BLaER1 (cell line): ENCODE results near the gene PPCDC.

Experiments
- H3K27ac ChIP-seq: shearing (Covaris generic); formaldehyde crosslinking; 2 replicates; pipeline ENCODE4 v1.8.1; 2022
- H3K27me3 ChIP-seq: shearing (Covaris generic); formaldehyde crosslinking; 2 replicates; pipeline ENCODE4 v1.8.1; 2022
- H3K36me3 ChIP-seq: shearing (Covaris generic); formaldehyde crosslinking; 2 replicates; pipeline ENCODE4 v1.8.1; 2022
- H3K4me1 ChIP-seq: shearing (Covaris generic); formaldehyde crosslinking; 2 replicates; pipeline ENCODE4 v1.8.1; 2022
- H3K4me2 ChIP-seq: shearing (Covaris generic); formaldehyde crosslinking; 2 replicates; pipeline ENCODE4 v1.8.1; 2022
- H3K4me3 ChIP-seq: shearing (Covaris generic); formaldehyde crosslinking; 2 replicates; pipeline ENCODE4 v1.8.1; 2022
- H3K9ac ChIP-seq: shearing (Covaris generic); formaldehyde crosslinking; 2 replicates; pipeline ENCODE4 v1.8.1; 2022
- H3K9me3 ChIP-seq: shearing (Covaris generic); formaldehyde crosslinking; 2 replicates; pipeline ENCODE4 v1.8.1; 2022
- H4K20me1 ChIP-seq: shearing (Covaris generic); formaldehyde crosslinking; 2 replicates; pipeline ENCODE4 v1.8.1; 2022
- Cebpa-rat ChIP-seq: shearing (Covaris generic); IDR thresholded peaks from 2 replicates; pipeline ENCODE4 v1.8.1; 2022

Gene PPCDC, protein sequence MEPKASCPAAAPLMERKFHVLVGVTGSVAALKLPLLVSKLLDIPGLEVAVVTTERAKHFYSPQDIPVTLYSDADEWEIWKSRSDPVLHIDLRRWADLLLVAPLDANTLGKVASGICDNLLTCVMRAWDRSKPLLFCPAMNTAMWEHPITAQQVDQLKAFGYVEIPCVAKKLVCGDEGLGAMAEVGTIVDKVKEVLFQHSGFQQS

DNA sequence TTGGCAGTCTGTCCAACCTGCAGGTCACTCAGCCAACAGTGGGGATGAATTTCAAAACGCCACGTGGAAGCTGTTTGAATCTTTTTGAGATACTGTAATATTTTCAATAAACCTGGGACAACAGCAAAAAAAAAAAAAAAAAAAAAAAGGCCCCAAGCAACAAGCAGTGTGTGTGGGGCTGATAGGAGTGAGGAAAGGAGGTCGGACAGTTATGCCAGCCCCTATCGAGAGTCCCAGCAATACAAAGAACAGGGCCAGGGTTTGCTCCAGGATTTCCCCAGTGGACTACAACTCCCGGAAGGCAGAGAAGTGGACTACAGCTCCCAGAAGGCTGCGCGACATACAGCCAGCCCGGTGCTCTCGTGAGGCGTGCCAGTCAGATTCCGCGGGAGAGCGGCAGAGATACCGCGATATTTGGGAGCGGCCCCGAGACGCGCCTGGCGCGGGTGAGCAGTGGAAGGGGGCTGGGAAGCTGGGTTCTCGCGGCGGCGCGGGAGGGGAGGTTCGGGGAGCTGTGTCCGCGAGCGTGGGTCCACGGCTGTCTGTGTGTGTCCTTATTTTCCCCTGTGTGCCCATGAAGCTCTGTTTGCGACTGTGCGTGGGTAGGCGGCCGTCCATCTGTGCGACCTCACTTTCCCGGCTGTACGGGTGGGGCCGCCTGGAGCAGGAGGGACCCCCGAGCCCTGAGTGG is at the start of gene PPCDC:
Gene PPCDC (plus strand): TSS at position 410 of the 691 bp plus-strand sequence. CDS start 4,729 bp downstream, outside the sequence.
- H3K27me3 ChIP-seq, result no peaks in the 10 kb centered on the region
- peaks cover 64% of the 10 kb centered on the region for H3K4me1 ChIP-seq
- no peaks in the 10 kb centered on the region for H3K9me3 ChIP-seq
- peak within 1 kb of the TSS; percentile 97 for H3K9ac ChIP-seq
- peak within 1 kb of the TSS; percentile 83 for H3K4me2 ChIP-seq
- no peaks in the 10 kb centered on the region; the same call in 1 of the 2 replicates for H3K36me3 ChIP-seq
- peak within 1 kb of the TSS; percentile 95 for H3K27ac ChIP-seq
- peak within 1 kb of the TSS; percentile 77 for H3K4me3 ChIP-seq
- TF ChIP-seq Cebpa-rat, result no peak
- H4K20me1 ChIP-seq, result no peaks in the 10 kb centered on the region

DNA sequence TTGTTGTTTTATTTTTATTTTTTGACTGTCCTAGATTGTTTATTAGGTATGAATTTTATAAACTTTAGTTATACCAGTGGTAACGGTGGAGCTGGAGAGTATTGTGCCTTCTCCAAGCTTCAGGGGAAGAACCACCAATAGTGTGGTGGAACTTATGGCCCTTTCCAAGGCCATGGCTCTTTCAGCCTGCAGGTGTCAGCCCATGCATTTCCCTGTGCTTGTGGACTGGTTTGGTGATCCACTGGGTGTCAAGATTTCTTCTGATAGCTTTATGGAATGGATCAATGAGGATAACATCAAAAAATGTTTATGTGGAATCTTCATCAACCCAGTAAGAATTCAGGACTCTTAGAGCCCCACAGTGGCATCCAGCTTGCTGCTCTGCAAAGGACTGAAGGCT is 47.2 kb upstream of the PPCDC start:
- no peaks in the 10 kb centered on the region for H3K36me3 ChIP-seq
- no peaks in the 10 kb centered on the region for H3K9me3 ChIP-seq
- no peak overlapping the region for H3K9ac ChIP-seq
- no peak overlapping the region for H3K4me3 ChIP-seq
- no peaks in the 10 kb centered on the region for H3K27me3 ChIP-seq
- H3K4me1 ChIP-seq, result no peaks in the 10 kb centered on the region
- TF ChIP-seq Cebpa-rat, result no peak
- H4K20me1 ChIP-seq, result no peaks in the 10 kb centered on the region
- H3K4me2 ChIP-seq, result no peak overlapping the region
- H3K27ac ChIP-seq, result no peak overlapping the region

DNA sequence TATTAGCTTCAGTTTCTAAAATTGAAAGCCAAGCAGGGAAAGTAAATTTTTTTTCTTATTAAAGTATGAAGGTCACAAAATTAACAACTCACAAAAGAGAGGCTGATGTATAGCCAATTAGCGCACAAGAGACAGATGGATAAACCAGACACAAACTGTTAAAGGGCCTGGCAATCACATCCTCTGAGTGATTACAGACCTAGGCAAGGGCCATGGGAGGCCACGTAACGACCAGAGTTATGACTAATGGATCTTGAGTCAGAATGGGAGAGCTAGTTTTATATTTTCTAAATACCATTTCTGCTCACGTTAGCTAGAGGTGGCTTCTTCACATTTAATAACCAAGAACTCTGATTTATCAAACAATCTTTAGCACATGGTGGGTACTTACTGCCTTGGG is 45.8 kb upstream of the PPCDC start:
- H4K20me1 ChIP-seq, result no peaks in the 10 kb centered on the region
- TF ChIP-seq Cebpa-rat, result no peak
- H3K4me2 ChIP-seq, result no peak overlapping the region

DNA sequence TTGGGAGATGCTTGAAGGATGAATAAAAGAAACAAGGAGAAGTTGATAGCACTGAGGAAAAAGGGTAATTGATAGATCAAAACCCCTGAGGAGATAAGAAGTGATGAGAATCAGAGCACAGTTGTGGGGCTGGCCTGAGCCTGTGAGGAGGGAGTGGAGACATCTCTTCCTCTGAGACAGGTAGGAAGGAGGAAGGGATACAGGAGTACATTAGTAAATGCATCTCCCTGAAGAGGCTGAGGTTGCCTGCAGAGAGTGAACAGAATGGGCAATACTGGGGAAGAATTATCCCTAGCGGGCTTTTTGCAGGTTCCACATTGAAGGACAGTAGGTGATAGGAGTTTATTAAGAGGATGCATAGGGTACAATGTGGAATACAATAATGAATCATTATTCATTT is 45.3 kb upstream of the PPCDC start:
- no peaks in the 10 kb centered on the region for H4K20me1 ChIP-seq
- H3K4me1 ChIP-seq, result no peaks in the 10 kb centered on the region
- H3K9me3 ChIP-seq, result no peaks in the 10 kb centered on the region
- H3K4me3 ChIP-seq, result no peak overlapping the region
- H3K4me2 ChIP-seq, result no peak overlapping the region
- H3K27ac ChIP-seq, result no peak overlapping the region
- no peak overlapping the region for H3K9ac ChIP-seq
- no peaks in the 10 kb centered on the region for H3K27me3 ChIP-seq
- no peaks in the 10 kb centered on the region for H3K36me3 ChIP-seq
- no peak for TF ChIP-seq Cebpa-rat

More for the DNA sequence above, 45.8 kb upstream of the PPCDC start:
- H3K27me3 ChIP-seq, result no peaks in the 10 kb centered on the region
- H3K9ac ChIP-seq, result no peak overlapping the region
- H3K36me3 ChIP-seq, result no peaks in the 10 kb centered on the region
- H3K4me3 ChIP-seq, result no peak overlapping the region
- no peaks in the 10 kb centered on the region for H3K9me3 ChIP-seq
- no peaks in the 10 kb centered on the region for H3K4me1 ChIP-seq
- no peak overlapping the region for H3K27ac ChIP-seq

DNA sequence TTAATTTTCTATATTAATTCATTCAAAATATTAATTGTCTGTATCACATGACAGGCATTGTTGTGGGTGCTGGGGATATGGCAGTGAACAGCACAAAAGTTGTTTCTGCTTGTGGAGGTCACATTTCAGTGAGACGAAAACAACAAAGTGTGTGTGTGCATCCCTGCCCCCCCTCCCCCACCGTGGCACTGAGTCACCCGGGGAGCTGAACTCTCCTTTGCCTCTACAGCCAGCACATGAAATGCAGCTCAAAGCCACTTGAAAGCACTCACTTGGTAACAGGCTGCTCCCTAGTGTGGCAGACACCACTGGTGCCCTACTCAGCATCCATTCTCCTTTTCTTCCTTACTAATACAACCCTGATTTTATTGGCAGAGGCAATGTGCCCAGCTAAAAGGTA is 44.9 kb upstream of the PPCDC start:
- Histone ChIP-seq H3K27ac (no peak overlapping the region), H3K4me1 (no peaks in the 10 kb centered on the region), H3K9ac (no peak overlapping the region), H3K36me3 (no peaks in the 10 kb centered on the region), H3K4me2 (no peak overlapping the region), H3K27me3 (no peaks in the 10 kb centered on the region), H3K4me3 (no peak overlapping the region), H3K9me3 (no peaks in the 10 kb centered on the region), H4K20me1 (no peaks in the 10 kb centered on the region)
- no peak for TF ChIP-seq Cebpa-rat

DNA sequence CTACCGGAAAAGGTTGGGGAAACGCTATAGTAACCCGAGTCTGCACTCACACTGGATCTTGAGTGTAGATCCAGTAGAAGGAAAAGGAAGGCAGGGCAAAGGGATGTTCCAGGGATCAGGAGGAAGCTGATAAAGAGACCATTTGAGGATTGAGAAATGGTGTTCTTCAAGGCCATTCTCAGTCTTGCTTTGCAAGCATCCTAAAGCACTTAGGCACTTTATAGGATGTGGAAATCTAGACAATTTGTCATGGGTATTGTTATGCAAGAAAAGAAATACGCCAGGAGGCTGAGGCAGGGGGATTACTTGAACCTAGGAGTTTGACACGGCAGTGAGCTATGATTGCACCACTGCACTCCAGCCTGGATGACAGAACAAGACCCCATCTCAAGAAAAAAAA is 41.2 kb upstream of the PPCDC start:
- H3K4me3 ChIP-seq, result no peak overlapping the region
- no peak for TF ChIP-seq Cebpa-rat
- H3K9ac ChIP-seq, result no peak overlapping the region
- H3K27ac ChIP-seq, result no peak overlapping the region
- no peak overlapping the region for H3K4me2 ChIP-seq
- no peaks in the 10 kb centered on the region for H3K4me1 ChIP-seq
- H4K20me1 ChIP-seq, result no peaks in the 10 kb centered on the region
- no peaks in the 10 kb centered on the region for H3K36me3 ChIP-seq
- no peaks in the 10 kb centered on the region for H3K27me3 ChIP-seq
- no peaks in the 10 kb centered on the region for H3K9me3 ChIP-seq

DNA sequence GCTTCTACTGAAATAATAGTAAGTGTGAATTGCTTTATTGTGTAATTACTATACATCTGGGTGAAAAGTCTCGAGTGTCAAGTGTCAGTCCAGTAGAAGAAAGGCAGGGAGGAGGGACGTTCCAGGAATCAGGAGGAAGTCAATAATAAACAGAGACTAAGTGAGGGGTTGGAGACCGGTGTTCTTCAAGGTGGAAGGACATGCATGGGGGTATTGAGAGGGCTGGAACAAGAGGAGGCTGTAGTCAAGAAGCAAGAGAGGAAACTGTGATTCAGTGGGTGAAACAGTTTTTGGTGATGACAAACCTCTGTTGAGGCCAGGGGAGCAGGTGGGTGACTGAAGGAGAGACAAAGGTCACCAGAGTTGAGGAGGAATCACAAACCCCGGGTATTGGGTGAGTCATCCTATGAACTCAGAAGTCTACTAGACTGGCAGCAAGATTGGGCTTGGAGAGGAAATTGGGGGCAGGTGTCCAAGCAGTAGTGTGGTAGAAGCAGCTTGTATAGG is 39.6 kb upstream of the PPCDC start:
- H3K9ac ChIP-seq, result no peak overlapping the region
- no peak overlapping the region for H3K4me2 ChIP-seq
- no peak overlapping the region for H3K4me3 ChIP-seq
- no peaks in the 10 kb centered on the region for H4K20me1 ChIP-seq
- TF ChIP-seq Cebpa-rat, result no peak
- no peak overlapping the region for H3K27ac ChIP-seq
- H3K4me1 ChIP-seq, result no peaks in the 10 kb centered on the region
- no peaks in the 10 kb centered on the region for H3K9me3 ChIP-seq
- H3K27me3 ChIP-seq, result no peaks in the 10 kb centered on the region
- no peaks in the 10 kb centered on the region for H3K36me3 ChIP-seq

DNA sequence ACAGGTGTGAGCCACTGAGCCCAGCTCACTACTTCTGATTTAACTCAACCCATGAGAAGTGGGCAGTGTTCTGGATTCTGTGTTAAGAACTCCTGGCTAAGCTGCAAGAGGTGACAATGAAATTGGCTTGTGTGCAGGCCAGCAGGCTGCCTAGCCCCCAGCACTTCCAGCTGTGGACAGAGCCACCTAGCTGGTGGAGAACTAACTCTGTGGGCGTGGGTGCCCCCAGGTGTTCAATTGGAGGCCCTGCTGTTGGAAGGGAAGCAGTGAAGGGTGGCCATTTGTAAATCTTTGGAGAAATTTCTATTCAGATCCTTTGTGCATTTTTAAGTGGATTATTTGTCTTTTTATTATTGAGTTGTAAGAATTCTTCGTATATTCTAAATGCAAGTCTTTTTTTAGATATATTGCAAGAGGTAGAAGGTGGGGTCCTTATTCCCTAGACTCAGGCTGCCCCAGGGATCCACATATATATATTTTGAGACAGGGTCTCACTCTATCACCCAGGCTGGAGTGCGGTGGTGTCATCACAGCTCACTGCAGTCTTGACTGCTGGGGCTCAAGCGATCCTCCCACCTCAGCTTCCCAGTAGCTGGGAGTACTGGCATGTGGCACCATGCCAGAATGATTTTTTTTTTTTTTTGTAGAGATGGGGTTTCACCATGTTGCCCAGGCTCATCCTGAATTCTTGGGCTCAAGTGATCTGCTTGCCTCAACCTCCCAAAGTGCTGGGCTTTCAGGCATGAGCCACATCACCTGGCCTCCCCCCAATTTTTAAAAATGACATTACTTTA is 35.2 kb upstream of the PPCDC start:
- H4K20me1 ChIP-seq, result no peaks in the 10 kb centered on the region
- H3K4me2 ChIP-seq, result no peak overlapping the region
- H3K9ac ChIP-seq, result no peak overlapping the region

DNA sequence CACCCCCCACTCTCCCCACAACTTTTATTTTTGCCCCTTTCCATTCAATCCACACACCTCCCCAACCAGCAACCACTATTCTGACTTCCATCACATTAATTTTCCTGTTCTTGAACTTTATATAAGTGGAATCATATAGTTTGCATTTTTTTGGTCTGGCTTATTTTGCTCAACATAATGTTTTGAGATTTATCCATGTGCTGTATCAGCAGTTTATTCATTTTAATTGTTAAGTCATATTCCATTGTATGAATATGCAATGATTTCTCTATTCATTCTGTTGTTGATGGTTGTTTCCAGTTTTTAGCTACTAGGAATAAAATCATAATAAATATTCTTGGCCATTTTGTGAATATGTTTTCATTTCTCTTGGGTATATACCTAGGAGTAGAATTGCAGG is 33.9 kb upstream of the PPCDC start:
- Histone ChIP-seq H3K36me3 (no peaks in the 10 kb centered on the region), H3K4me1 (no peaks in the 10 kb centered on the region), H3K4me2 (no peak overlapping the region), H3K9ac (no peak overlapping the region), H3K4me3 (no peak overlapping the region), H3K9me3 (no peaks in the 10 kb centered on the region), H3K27me3 (no peaks in the 10 kb centered on the region), H3K27ac (no peak overlapping the region), H4K20me1 (no peaks in the 10 kb centered on the region)
- no peak for TF ChIP-seq Cebpa-rat

More for the DNA sequence above, 35.2 kb upstream of the PPCDC start:
- no peaks in the 10 kb centered on the region for H3K9me3 ChIP-seq
- H3K4me1 ChIP-seq, result no peaks in the 10 kb centered on the region
- no peaks in the 10 kb centered on the region for H3K27me3 ChIP-seq
- no peak overlapping the region for H3K4me3 ChIP-seq
- no peak for TF ChIP-seq Cebpa-rat
- no peak overlapping the region for H3K27ac ChIP-seq
- H3K36me3 ChIP-seq, result no peaks in the 10 kb centered on the region

DNA sequence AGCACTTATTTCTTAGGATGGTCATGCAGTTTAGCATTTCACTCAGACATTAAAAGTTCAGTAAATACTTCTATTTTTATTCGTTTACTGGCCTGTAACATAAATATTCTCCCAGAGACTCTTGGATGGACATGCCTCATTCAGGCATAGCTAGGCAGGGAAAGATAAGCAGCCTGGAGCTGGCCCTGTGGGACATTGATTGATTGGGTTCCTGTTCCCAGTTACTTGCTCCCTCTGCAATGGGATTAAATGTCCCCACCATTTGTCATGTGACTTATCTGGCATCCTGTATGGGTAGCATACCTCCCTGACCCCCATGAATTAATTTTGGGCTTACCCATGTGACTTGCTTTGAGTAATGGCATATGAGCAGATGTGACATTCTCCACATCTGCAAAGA is 30.8 kb upstream of the PPCDC start:
- H3K36me3 ChIP-seq, result no peaks in the 10 kb centered on the region
- TF ChIP-seq Cebpa-rat, result no peak
- H3K4me3 ChIP-seq, result no peak overlapping the region
- no peak overlapping the region for H3K4me2 ChIP-seq
- no peaks in the 10 kb centered on the region for H3K9me3 ChIP-seq
- no peak overlapping the region for H3K9ac ChIP-seq
- no peaks in the 10 kb centered on the region; the same call in 1 of the 2 replicates for H3K27me3 ChIP-seq
- H4K20me1 ChIP-seq, result no peaks in the 10 kb centered on the region
- H3K4me1 ChIP-seq, result peaks cover 22% of the 10 kb centered on the region
- no peak overlapping the region for H3K27ac ChIP-seq
